ENCODE data around the gene MAP7D2.

Gene MAP7D2

DNA sequence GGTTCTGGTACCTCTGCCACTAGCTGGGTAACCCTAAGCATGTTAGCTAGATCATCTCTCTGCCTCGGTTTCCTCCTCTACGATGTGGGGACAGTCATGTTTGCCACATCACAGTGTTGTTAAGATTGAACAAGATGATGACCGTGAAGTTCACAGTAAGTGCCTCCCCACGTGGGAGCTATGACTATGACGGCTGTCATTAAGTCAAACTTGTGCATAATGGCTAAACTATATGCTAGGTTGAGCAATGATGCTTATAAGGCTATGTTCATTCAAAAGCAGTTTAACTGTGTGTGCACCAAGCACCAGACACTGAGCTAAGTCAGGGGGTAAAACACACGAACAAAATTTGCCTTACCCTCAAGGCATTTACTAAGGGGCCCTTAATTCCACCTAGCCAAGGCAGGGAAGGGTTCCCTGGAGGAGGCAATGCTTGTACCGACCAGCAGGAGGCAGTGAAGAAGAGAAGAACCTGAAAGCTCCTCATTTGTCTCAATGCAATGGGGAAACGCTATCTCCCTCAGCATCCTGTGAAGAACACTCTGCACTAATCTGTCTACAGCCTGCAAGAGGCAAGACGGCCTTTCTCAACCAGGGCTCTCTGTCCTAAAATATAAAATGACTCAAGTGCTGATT lies 52.9 kb downstream of the MAP7D2 start:
- Histone ChIP-seq H3K4me3 (ENCODE audit: low read length) (no peak overlapping the region), H4K20me1 (ENCODE audit: insufficient read depth, low read length) (no peaks in the 10 kb centered on the region), H3K4me1 (ENCODE audit: low read length) (peaks cover 37% of the 10 kb centered on the region), H3K27ac (ENCODE audit: low read length) (no peak overlapping the region), H2AFZ (ENCODE audit: low read depth, low read length) (no peak overlapping the region), H3K4me2 (ENCODE audit: low read length) (no peak overlapping the region), H3K36me3 (replicated peaks; ENCODE audit: low read depth, low read length) (no peaks in the 10 kb centered on the region), H3K9ac (ENCODE audit: low read length) (no peak overlapping the region), H3K79me2 (ENCODE audit: low read length) (no peaks in the 10 kb centered on the region), H3K27me3 (ENCODE audit: low read depth, low read length) (no peaks in the 10 kb centered on the region), H3K9me3 (ENCODE audit: insufficient read depth, low read length) (no peaks in the 10 kb centered on the region)
- no peak for TF ChIP-seq EZH2phosphoT487 (IDR thresholded peaks at IDR 0.05; ENCODE audit: low read depth)
- TF ChIP-seq, protein P1, sequence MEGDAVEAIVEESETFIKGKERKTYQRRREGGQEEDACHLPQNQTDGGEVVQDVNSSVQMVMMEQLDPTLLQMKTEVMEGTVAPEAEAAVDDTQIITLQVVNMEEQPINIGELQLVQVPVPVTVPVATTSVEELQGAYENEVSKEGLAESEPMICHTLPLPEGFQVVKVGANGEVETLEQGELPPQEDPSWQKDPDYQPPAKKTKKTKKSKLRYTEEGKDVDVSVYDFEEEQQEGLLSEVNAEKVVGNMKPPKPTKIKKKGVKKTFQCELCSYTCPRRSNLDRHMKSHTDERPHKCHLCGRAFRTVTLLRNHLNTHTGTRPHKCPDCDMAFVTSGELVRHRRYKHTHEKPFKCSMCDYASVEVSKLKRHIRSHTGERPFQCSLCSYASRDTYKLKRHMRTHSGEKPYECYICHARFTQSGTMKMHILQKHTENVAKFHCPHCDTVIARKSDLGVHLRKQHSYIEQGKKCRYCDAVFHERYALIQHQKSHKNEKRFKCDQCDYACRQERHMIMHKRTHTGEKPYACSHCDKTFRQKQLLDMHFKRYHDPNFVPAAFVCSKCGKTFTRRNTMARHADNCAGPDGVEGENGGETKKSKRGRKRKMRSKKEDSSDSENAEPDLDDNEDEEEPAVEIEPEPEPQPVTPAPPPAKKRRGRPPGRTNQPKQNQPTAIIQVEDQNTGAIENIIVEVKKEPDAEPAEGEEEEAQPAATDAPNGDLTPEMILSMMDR (IDR thresholded peaks at IDR 0.05; ENCODE audit: low read depth, low read length), result peak; percentile 35

DNA sequence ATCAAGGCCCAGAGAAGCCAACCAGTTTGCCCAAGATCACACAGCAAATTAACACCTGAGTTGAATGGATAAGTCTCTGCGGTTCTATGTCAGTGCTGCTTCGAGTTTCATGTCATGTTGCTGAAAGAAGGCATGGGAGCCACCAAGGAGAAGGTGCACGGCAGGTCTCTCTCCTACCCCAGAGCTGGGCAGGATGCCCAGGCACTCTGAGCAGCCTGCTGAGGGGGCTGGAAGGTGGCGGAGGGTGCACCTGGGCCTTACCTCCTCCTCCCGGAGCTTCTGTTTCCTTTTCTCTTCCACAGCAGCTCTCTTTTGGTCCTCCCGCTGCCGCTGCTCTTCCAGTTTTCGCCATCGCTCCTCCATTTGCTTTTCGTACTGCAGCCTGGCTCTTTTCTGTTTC lies 53.6 kb downstream of the MAP7D2 start:
- H3K27me3 ChIP-seq (ENCODE audit: low read depth, low read length), result no peaks in the 10 kb centered on the region
- H3K79me2 ChIP-seq (ENCODE audit: low read length), result no peaks in the 10 kb centered on the region
- no peaks in the 10 kb centered on the region for H3K36me3 ChIP-seq (replicated peaks; ENCODE audit: low read depth, low read length)
- no peak overlapping the region for H3K27ac ChIP-seq (ENCODE audit: low read length)
- no peaks in the 10 kb centered on the region for H3K9me3 ChIP-seq (ENCODE audit: insufficient read depth, low read length)
- no peak overlapping the region for H3K4me2 ChIP-seq (ENCODE audit: low read length)
- H3K9ac ChIP-seq (ENCODE audit: low read length), result no peak overlapping the region
- peaks cover 43% of the 10 kb centered on the region for H3K4me1 ChIP-seq (ENCODE audit: low read length)
- H4K20me1 ChIP-seq (ENCODE audit: insufficient read depth, low read length), result no peaks in the 10 kb centered on the region
- TF ChIP-seq, protein P1 (IDR thresholded peaks at IDR 0.05; ENCODE audit: low read depth, low read length), result no peak
- no peak for TF ChIP-seq EZH2phosphoT487 (IDR thresholded peaks at IDR 0.05; ENCODE audit: low read depth)
- no peak overlapping the region for H2AFZ ChIP-seq (ENCODE audit: low read depth, low read length)
- H3K4me3 ChIP-seq (ENCODE audit: low read length), result no peak overlapping the region

DNA sequence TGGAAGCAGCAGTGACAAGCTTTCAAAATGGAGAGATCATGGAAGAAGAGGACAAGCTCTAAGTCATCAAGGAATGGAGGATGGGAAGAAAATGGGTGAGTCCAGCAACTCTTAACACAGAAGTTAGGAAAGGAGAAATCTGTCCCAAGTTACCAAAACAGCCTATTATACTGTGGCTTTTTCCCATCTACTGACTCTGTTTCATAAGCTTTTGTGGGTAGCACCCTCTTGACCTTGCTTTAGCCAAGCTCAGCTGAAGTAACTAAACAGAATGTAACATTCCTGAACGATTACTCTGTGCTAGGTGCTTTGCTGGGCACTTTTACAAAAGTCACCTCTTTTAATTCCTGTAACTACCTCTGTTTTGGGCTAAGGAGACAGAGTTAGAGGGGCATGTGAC lies 54.9 kb downstream of the MAP7D2 start:
- Histone ChIP-seq H3K27ac (ENCODE audit: low read length) (peak overlapping the region; percentile 75), H2AFZ (ENCODE audit: low read depth, low read length) (peak overlapping the region; percentile 28; the same call in 1 of the 2 replicates)
- no peak for TF ChIP-seq EZH2phosphoT487 (IDR thresholded peaks at IDR 0.05; ENCODE audit: low read depth)
- TF ChIP-seq, protein P1 (IDR thresholded peaks at IDR 0.05; ENCODE audit: low read depth, low read length), result no peak

DNA sequence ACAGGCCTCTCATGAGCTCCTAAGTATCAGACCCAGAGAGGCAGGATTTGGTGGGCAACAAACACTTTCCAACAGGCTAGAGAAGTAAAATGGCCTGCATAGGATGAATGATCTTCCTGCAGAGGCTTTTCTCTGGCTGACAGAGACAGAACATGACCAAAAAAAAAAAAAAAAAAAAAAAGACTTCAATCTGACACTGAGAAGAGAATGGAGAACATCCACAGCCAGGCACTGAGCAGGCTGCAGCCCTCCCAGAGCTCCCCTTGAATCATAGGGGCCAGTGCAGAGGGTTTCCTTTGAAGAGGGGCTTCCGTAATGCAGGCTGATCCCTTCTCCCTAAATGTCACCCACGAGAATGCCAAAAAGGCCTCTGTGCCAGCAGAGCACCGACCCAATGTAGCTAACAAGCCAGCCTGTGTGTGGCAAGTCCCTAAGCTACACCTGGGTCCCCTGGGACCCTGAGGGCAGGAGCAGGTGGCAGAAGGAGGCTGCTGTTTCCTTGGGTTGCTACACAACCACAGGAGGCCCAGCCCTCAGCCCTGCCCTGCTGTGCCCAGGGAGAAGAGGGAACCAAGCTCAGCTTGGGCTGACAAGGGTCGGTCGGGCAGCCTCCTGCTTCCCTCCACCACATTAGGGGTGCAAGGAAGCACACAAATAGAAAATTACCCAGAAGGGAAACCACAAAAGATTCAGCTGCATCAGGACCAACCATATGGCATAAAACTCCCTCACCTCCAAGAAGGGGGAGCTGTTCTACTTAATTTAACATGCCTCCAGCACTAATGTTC lies 55.6 kb downstream of the MAP7D2 start:
- Histone ChIP-seq H3K36me3 (replicated peaks; ENCODE audit: low read depth, low read length) (no peaks in the 10 kb centered on the region), H3K4me3 (ENCODE audit: low read length) (peak overlapping the region; percentile 34), H3K79me2 (ENCODE audit: low read length) (no peaks in the 10 kb centered on the region), H3K9me3 (ENCODE audit: insufficient read depth, low read length) (no peaks in the 10 kb centered on the region), H3K4me2 (ENCODE audit: low read length) (peak overlapping the region; percentile 60), H3K27ac (ENCODE audit: low read length) (peak overlapping the region; percentile 75), H3K27me3 (ENCODE audit: low read depth, low read length) (no peaks in the 10 kb centered on the region), H4K20me1 (ENCODE audit: insufficient read depth, low read length) (no peaks in the 10 kb centered on the region), H3K9ac (ENCODE audit: low read length) (peak overlapping the region; percentile 35), H2AFZ (ENCODE audit: low read depth, low read length) (0 out of 2 replicates have a peak overlapping the region, but pooled peaks have one; percentile 18), H3K4me1 (ENCODE audit: low read length) (peaks cover 54% of the 10 kb centered on the region)
- TF ChIP-seq, protein P1 (IDR thresholded peaks at IDR 0.05; ENCODE audit: low read depth, low read length), result peak; percentile 23; the same call in 1 of the 2 replicates
- no peak for TF ChIP-seq EZH2phosphoT487 (IDR thresholded peaks at IDR 0.05; ENCODE audit: low read depth)

More for the DNA sequence above, 54.9 kb downstream of the MAP7D2 start:
- H3K4me2 ChIP-seq (ENCODE audit: low read length), result peak overlapping the region; percentile 60
- H3K4me1 ChIP-seq (ENCODE audit: low read length), result peaks cover 51% of the 10 kb centered on the region
- no peaks in the 10 kb centered on the region for H4K20me1 ChIP-seq (ENCODE audit: insufficient read depth, low read length)
- H3K4me3 ChIP-seq (ENCODE audit: low read length), result peak overlapping the region; percentile 34; the same call in 1 of the 2 replicates
- peak overlapping the region; percentile 18; the same call in 1 of the 2 replicates for H3K9ac ChIP-seq (ENCODE audit: low read length)
- no peaks in the 10 kb centered on the region for H3K36me3 ChIP-seq (replicated peaks; ENCODE audit: low read depth, low read length)
- H3K9me3 ChIP-seq (ENCODE audit: insufficient read depth, low read length), result no peaks in the 10 kb centered on the region
- H3K79me2 ChIP-seq (ENCODE audit: low read length), result no peaks in the 10 kb centered on the region
- no peaks in the 10 kb centered on the region for H3K27me3 ChIP-seq (ENCODE audit: low read depth, low read length)
